Activated naive CD4-positive, alpha-beta T cell treated with anti-CD3 and anti-CD28 coated beads, Interleukin-2, amount 50 U/mL, for 16 hours (primary cell): ENCODE measurements around the gene ARHGEF7.
A peak's percentile ranks its signal among the peaks of the same experiment; 100 is the strongest.

Experiments
- DNase-seq: peaks from one replicate; pipeline ENCODE4 v3.0.0-alpha.2; 2020

ARHGEF7 gene

DNA sequence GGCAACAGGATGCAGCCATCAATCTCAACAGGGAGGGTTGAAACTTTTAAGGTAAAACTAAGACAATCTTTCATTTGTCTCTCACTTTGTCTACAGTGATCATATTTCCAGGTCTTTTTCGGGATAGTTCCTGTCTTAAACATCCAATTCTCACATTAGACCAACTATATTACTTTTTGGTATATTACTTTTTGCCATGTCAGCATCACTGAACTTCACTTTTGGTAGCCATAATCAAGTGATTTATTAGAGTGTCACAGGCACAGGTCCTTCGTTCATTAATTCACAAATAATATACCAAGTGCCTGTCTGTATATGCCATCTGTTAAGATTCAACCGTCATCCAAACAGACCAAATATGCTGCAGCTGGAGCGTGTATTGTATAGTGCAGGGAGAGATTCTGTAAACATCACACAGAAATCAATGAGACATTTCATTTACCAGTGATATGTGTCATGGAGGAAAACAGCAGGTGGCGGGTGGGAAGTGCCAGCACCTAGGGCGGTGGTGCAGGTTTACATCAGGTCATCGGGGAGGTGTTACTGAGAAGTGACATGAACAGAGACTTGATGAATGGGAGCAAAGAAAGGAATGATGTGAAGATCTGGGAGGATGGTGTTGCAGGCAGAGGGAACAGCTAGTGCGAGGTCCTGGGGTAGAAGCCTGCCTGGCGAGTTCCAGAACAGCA is 24.9 kb downstream of the ARHGEF7 start:
- no peak for DNase-seq

DNA sequence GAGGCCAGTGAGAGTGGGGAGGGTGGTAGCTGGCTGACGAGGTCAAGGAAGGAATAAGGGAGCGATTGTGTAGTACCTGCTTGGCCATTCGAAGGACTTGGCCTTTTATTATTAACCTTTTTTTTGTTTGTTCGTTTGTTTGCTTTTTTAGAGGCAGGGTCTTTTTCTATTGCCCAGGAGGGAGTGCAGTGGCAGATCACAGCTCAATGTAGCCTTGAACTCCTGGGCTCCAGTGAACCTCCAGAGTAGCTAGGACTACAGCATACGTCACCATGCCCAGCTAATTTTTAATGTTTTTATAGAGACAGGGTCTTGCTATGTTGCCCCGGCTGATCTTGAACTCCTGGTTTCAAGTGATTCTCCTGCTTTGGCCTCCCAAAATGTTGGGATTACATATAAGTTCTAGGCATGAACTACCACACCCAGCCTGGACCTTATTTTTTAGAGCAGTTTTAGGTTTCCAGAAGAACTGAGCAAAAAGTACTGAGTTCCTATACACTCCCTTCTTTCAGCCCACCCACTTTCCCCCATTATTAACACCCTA is 25.5 kb downstream of the ARHGEF7 start:
- no peak for DNase-seq

- no peak for DNase-seq
Observed at GRCh38 chr13:111142472-111142871, 27.4 kb downstream of the ARHGEF7 start.

DNA sequence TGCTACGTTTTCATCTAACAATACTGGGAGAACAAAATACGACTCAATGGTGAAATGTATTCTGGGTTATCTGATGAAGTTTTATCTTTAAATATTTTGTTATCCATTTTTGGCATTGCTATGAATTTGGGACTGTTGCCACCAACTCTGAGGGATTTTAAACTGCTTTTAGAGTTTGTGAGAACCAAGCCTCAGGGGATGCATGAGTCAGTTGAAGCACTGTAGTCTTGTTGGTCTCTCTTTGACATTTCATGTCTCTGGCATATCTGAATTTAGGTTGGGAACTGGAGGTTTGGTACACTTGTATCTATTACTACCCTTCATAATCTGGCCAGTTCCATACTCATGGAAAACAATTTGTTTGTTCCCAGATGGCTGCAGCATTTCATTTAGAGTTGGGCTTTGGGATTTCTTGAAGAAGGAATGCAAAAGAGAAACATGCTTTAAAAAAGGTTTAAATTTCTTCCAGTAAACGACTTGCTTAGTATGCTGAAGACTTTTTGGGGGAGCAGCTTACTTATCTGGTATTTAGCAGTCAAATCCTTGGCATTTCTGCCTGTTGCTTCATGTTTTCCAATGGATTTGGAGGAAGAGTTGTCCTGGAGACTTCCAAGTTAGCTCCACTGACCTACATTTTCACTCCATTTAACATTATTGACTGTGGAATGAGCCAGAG is 28.9 kb downstream of the ARHGEF7 start:
- no peak for DNase-seq

DNA sequence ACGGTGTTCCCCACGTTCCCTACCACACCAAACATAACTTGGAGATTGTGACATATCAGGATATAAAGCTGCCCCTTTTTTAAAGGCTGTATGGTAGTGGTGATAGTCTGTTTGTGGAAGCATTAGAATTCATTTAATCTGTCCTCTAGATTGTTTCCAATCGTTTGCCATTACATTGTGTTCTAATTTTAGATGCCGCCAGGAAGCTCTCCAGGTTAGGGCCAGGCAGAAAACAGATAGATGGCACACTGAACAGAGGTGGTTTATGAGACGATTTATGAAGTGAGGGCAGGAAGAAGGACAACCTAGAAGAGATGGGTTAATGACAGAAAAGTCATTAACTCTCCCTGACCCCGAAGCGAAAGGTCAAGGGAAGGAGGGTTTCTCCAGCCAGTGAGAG is 30.0 kb downstream of the ARHGEF7 start:
- DNase-seq = no peak

GRCh38 chr13:111145506-111145905 is 30.4 kb downstream of the ARHGEF7 start:
- no peak for DNase-seq

DNA sequence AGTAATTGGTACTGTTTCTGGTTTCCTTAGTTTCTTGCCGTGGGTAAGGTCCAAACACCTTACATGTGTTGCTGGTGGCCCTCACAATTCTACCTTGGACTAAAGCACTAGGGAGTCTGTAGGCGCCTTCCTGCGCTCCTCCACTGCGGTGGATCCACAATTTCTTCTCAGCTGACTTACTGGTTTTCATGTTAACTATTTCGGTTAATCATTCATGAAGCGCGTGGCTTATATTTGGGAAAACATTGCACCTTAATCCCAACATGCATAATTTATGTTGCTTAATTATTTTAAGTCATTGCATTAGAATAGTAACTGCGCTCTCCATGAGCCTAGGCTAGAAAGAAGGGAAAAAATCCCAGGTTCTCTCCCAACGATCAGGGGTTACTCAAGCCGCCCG is 37.7 kb downstream of the ARHGEF7 start:
- DNase-seq = no peak

DNA sequence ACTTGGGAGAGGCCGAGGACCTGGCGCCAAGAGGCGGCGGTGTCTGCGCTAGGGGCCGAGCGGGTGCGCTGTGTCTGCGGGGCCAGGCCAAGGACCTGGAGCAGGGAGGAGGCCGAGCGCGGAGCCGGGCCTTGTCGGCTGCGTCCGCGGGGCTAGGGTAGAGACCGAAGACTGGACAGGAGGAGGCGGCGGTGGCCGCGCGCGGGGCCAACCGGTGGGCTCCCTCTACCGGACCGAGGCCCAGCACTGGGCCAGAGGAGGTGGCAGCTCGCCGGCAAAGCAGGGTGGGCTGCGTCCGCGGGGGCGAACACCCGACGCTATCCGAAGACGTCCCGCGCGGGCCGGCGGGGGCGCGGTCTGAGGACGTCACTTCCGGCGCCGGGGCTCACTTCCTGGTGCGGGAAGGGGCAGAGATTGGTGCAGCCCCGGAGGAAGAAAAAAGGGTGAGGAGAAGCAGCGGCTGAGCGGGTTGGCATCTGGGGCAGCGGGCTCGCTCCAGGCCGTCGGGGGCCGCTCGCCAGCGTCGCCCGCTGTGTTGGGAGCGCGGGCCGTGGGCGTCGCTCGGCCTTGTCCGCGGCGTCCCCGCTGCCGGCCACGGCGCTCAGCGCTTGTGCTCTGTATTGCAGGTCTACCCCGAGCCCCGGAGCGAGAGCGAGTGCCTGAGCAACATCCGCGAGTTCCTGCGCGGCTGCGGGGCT is 38.3 kb downstream of the ARHGEF7 start:
- peak; percentile 95 for DNase-seq

DNA sequence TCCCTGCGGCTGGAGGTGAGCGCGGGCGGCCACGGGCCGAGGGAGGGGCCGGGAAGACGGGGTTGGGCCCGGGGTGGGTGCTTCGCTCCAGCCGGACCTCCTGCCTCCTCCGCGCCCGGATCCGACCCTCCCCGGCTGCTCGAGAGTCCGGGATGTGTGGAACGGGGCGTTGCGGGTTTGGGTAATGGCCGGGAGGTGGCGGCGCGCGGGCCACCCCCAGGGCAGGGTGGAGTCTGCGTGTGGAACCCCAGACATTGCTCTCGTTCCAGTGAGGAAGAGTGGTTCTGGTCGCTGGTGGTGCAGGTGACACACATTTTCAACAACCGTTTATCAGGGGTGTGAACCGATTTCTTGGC is 38.8 kb downstream of the ARHGEF7 start:
- DNase-seq = no peak

DNA sequence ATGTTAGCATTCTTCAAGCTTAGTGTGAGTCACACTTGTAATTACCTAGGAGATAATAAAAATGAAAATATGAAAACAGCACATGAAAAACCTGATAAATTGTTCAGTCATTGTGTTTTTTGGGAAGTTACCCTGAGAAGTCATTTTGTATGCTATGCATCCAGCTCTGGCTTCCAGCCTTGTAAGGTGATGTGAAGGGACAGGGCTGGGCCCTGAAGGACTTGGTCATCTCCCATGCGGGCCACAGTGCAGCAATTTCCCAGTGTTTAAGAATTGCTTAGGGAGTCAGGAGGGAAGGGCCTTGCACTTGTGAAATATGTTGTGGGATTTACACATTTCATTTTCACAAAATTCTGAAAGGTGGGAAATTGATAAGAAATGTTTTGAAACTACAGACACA is 41.3 kb downstream of the ARHGEF7 start:
- DNase-seq = no peak

DNA sequence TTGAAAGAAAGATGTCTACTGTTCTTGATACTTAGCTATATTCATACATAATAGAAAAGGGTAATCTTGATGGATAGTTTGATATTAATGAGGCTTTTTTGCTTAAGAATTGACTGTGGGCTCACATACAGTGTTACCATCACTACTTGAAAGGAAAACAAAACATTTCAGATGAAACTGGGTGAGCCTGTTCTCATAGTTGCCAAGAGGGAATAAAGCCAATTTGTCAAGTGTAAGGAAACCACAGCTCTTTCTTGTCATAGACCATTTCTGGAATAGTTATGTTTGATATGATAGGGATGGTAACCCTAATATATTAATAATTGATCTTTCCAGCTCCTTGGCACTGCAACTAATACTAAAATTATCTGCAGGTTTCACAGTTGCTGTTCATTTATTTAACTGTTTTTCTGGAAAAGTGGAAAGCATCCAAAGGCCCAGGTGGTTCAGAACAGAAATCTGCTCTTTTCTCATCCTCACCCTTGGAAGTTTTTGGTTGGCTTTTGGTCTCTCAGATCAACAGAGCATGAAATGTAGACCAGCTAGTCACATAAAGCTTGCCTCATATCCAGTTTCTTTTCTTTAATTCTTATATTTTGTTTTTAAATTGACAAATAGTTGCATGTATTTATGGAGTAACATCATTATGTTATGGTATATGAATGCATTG is 43.2 kb downstream of the ARHGEF7 start:
- DNase-seq = no peak

DNA sequence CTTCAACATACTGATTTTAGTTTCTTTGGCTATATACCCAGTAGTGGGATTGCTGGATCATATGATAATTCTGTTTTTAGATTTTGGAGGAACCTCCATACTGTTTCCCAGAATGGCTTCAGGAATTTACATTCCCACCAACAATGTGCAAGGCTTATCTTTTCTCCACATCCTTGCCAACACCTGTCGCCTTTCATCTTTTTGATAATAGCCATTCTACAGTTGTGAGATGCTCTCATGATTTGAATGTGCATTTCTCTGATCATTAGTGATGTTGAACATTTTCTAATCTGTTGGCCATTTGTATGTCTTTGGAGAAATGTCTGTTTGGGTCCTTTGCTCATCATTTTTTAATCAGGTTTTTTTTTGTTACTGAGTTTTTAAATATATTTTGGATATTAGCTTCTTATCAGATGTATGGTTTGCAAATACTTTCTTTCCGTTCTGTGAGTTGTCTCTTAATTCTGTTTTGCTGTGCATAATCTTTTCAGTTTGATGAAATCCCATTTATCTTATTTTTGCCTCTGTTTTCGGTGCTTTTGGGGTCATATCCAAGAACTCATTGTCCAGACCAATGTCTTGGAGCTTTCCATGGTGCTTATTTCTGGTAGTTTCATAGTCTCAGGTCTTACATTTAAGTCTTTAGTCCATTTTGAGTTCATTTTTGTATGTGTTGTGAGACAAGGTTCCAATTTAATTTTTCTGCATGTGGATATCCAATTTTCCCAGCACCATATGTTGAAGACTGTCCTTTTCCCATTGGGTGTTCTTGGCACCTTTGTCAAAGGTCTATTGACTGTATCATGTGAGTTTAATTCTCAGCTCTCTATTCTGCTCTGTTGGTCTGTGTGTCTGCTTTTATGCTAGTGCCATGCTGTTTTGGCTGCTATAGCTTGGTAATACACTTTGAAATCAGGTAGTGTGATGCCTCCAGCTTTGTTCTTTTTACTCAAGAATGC is 44.5 kb downstream of the ARHGEF7 start:
- DNase-seq = no peak

- no peak for DNase-seq
Observed at GRCh38 chr13:111160648-111161047, 45.5 kb downstream of the ARHGEF7 start.

DNA sequence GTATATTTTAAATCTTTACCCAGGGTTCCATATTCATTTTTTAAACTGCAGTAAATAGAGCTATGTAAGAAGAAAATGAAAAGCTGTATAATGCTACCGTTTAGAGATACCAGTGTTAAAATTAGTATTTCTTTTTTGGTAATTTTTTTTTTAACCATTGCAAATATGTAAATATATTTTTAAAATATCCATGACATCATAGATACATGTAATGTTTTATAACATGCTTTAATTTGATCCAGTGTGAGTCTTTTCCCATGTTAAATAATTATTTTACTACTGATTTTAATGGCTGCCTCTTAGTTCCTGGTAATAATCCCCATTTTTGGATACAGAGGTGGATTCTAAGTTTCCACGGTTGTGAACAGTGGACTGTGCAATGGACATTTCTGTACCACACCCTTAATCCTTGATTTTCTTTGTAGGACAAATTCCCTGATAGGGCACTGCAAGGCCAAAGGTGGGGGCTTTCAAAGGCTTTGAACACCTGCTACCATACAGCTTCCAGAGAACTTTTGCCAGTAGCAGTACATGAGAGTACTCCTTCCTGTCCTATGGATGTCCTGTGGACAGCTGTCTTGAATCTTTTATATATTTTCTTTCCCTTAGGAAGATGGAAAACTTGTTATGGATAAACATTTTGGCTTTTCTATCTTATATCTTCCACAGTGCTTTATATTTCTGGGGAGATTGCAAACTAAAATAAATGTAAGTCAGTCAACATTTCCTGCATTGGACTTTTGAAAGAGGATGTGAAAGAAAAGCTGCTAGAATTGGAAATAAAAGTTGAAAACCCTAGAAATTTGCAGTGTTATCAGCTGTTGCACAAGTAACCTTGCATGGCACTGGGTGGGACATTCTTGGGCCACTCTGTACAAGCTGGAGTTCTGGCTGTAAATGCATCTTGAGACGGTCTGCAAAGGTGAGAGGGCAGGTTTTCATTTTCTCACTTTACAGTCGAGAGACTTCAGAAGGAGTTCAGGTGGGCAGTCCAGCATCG is 46.8 kb downstream of the ARHGEF7 start:
- no peak for DNase-seq

GRCh38 chr13:111165241-111166010 is 50.3 kb downstream of the ARHGEF7 start:
- DNase-seq = no peak

GRCh38 chr13:111166882-111167675 is 52.0 kb downstream of the ARHGEF7 start:
- no peak for DNase-seq

DNA sequence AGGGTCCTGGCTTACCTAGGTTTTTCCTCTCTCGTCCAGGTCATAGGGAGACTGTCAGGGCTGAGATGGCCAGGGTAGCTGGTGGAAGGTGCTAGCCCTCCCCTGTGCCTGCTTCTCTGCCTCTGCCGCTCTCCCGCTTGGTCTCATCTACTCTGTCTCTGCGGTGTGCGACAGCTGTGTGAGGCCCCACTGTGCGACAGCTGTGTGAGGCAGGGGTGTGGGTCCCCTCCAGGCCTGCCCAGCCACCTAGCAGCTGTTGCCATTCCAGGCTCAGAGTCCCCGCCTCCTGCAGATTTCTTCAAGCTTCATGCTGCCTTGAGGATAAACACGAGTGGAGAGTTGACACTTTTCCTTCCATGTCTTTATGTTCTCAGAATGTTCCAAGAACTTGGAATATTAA is 53.0 kb downstream of the ARHGEF7 start:
- no peak for DNase-seq

- DNase-seq = no peak
Observed at GRCh38 chr13:111171112-111171511, 56.0 kb downstream of the ARHGEF7 start.

DNA sequence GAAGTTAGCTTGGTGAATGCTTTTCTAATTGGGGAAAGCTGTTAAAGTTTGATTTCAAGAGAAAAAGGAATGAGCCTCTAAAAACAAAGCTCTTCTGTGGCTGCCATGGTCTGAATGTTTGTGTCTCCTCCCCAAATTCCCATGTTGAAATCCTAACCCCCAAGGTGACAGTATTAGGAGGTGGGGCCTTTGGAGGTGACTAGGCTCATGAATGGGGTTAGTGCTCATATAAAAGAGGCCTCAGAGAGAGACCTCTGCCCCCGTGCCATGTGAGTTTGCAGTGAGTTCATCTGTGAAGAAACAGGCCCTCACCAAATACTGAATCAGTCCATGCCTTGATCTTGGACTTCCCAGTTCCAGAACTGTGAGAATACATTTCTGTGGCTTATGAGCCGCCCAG is 56.5 kb downstream of the ARHGEF7 start:
- DNase-seq = no peak
